Right forelimb (tissue), 1 donor: ENCODE data around the gene GRB10.

Experiments used
- DNase-seq: peaks from one replicate; pipeline ENCODE4 v3.0.0-alpha.2; 2018

The GRB10 gene

DNA sequence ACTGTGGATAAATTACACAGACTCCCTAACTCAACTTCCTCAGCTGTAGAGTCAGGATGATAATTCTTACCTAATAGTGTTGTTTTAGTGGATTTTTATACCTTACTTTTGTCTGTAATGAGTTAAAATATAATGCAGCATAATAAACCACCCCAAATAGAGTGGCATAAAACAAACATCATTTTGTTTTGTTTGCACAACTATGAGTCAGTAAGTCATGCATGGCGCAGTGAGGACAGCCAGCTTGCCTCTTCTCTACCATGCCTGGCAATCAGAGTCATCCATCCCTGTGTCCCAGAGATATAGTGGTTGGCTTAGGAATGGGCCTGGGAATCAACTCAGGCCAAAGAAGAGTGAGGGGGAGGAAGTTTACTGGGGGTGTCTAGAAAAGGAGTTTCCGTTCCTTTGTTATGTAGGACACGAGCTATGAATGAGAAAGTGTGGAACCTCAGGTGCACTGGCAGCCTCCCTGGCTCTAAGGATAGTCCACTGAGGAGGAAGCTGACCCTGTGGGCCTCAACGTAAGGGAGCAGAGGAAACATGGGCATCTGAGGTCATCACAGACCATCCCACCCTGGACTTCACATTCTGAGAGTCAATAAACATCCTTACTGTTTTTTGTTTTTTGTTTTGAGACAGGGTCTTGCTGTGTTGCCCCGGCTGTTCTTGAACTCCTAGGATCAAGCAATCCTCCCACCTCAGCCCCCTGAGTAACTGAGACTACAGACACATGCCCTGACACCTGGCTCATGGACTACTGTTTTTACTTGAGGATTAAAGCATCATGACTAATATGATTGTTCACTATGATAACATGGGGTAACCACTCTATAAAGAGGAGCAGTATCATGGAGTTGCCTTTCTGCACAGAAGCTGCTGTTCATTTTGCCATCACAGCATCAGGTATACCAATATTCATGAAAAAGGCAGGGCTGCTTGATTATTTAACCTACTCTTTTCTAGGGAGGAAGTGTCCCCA, 21.0 kb upstream of the GRB10 start:
- DNase-seq, result no peak

DNA sequence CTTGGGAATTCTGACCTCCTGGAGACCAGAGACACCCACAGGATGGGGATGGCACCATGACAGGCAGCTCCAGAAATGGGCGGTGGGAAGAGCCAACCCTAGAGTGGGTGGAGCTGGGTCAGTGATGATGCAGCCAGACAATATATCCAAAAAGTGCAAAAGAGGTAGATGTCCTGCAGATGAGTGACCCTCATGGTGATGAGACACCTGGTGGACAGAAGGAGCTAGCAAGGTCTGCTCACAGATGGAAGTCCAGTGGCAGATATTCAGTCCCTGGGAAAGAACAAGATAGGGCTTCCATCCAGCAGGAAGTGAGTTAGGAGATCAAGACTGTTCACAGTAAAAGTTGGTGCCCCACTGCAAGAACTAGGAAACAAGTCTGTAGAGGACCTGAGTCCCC, 19.2 kb upstream of the GRB10 start:
- no peak for DNase-seq

DNA sequence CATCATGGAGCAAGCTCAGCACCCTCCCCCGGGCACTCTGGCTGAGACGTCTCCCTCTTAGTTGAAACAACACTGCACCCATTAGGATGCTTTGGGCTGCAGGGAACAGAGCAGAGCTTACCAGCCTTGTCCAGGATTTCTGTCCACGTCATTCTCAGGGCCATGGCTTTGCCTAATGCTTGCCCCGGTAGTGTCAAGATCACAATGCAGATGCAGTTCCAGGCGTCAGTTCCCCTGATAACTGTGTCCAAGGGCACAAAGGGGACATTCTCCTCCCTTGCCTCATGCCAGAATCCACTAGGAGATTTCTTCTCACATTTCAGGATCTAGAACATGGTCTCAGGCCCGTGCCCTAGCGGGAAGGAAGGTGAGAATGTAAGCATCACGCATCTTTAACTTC, 17.2 kb upstream of the GRB10 start:
- no peak for DNase-seq

DNA sequence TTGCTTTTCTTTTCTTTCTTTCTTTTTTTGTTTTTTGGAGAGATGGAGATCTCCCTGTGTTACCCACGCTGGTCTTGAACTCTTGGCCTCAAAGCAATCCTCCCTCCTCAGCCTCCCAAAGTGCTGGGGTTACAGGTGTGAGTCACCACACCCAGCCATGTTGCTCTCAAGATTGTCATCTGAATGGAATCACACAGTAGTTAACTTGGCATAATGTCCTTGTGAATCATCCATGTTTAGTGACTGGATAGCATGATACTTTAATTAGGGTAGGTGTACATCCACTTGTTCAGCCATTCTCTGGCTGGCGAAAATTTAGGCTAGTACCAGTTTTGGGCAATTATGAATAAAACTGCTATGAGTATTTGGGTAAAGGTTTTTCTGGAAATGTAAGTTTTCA, 15.4 kb upstream of the GRB10 start:
- no peak for DNase-seq

DNA sequence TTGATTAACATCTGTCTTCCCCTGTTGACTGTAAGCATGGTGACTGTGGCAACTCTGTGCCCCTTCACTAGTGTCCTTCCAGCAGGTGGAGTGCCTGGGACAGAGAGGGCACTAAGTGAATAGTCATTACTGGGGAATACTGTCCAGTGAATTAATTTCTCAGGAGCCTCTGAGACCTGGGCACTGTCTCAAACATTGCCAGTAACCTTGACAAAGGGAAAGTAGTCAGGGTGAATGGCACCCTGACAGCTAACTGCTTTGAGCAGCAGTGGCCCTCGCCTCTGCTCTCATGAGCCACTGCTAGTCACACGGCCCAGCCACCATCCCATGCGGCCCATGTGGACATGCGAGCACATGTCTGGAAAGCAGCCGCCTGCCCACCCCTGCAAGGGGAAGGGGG, 13.1 kb upstream of the GRB10 start:
- no peak for DNase-seq

DNA sequence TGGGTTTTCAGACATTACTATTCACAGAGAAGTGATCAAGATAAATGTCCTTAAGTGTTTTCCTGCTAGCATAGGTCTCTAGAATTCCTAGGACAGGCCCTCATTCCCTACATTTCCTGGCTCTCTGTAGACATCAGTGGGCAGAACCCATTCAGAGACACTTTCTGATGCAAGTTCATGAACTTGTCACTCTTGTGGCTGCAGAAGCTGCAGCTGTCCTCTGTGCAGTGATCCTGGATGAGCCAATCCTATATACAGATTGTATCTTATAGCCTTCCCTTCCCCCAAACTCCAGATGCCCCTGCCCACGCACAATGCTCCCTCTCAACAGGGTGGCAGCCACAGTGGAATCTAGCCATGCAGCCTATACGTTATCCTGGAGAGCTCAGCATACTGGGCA, 12.6 kb upstream of the GRB10 start:
- DNase-seq, result no peak

DNA sequence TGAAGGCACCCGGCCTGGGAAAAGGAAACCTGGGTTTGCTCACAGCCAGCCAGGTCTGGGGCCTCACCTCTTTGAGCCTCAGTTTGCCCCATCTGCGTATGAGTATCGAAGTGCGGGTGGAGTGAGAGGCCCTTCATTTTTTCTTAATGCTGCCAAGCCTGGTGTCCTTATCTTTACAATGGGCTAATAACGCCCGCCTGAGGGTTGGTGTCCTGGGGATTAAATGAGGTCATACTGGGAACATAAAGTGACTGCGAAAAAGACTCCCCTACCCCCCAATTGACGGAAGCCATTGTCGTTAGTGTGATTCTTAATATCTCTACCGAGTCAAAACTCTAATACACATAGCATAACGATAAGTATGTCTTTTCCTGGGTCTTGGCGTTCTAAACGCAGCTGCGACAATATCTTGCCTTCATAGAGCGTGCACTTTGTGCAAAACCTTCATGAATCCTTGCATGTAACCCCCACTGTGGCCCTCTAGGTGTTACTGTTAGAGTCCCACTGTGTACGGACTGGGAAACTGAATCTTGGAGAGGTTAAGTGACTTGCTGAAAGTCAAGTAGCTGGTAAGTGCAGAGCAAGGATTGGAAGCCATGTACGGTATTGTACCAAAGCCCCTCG, 11.4 kb upstream of the GRB10 start:
- no peak for DNase-seq

DNA sequence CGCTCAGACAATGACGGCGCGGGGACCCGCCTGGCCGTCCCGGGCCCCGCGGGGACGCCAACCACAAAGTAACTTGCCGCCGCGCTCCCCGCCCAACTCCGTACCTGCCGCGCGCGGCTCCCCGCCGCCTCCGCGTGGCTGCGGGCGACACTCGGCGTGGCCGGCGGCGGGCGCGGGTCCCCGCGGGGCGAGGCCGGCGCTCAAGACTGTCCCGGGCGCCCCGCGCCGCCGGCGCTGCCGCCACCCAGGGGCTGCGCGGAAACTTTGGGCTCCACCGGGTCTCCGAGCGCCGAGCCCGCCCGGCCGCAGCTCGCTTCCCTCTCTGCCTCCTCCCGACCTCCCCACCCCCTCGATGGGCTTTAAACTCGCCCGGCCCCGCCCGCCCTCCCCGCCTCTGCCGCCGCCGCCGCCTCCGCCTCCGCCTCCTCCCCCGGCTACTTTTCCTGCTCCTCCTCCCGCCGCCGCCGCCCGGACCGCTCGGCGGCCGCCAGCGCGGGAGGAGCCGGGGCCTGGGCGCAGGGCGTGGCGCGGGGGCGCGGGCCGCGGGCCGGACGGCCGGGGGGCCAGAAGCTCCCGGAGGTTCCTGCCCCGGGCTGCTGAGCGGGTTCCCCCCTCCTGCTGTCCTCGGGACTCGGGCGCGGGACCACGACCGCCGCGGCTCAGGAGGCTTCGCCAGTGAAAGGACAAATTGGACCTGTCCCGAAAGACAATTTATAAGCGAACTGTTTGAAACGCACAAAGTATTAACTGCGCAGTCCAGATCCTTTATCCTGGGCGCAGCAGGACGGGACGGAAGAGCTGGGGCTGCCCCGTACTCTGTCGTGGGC, 10.6 kb upstream of the GRB10 start:
- DNase-seq, result peak; percentile 79

DNA sequence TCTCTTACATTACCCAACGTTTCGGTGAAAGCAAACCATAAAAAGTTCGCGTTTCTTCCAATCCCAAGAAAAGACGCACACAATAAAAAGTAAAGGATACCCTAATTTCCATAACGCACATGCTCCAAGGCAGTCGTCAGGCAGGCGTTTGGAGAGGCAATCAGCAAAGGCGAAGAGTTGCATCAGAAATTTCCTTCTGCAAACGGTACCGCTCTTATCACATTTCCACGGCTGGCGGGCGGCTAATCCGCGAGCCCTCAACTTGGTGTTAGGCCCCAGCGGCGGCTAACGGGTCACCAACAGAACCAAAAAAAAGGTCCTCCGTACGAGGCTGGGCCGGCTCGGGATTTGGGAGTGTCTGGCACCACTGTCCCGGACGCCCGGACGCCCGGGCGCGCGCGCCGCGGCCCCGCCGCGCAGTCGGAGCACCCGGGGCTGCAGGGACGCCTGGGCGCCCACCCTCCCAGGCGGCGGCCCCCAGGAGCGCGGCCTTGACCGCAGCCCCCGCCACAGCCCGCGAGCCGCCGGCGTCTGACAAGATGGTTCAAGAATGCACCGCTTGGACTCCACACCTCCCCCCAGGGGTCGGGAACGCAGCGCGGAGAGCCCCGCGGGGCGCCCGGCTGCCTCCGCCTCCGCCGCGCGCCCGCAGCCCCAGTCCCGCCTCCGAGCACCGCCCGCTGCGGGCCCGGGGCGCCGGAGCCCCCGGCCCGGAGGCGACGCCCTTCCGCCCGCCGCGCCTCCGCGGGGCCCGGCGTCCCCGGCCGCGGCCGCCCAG, 9.8 kb upstream of the GRB10 start:
- peak; percentile 56 for DNase-seq

DNA sequence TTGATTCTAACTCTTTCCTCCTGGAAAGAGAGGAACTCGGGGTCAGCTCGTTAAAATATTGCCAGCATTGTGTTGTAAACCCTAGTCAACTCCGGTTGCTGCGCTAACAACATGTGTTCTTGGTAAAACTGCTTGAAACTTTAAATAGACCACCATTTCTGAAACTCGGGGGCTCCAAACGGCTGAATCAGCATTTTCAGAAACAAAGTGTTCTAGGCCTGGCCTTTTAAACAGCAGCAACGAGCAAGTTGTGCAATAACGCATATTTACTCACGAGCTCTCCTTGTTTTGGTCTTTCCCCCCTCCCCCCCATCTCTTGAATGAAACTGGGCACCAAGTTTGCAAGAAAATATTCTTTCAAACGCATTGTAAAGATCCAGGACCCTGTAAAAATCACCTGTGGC, 9.2 kb upstream of the GRB10 start:
- DNase-seq, result no peak

DNA sequence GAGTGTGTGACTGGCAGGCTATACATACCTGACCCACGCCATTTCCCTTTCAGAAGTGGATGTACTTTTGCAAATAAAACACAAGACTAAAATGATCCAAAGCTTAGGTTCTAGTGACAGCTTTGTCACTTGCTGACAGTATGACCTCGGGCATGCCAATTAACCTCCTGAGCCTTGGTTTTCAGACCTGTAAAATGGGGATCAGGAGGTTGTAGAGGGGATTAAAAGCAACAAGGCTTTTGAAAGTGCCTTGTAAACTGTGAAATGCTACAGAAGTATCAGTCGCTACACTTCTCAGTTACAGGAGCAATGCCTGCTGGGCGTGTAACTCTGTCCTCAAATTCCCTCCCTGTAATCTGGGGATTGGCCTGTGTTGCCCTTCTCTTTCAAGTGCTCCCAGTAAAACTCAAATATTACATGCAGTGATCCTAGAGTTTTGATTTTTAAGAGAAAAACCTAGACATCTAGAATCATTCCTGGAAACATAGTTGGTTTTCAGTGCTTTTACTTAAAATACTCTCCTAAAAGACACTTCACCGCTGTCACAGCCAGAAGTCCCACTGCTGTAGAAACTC, 8.8 kb upstream of the GRB10 start:
- no peak for DNase-seq

DNA sequence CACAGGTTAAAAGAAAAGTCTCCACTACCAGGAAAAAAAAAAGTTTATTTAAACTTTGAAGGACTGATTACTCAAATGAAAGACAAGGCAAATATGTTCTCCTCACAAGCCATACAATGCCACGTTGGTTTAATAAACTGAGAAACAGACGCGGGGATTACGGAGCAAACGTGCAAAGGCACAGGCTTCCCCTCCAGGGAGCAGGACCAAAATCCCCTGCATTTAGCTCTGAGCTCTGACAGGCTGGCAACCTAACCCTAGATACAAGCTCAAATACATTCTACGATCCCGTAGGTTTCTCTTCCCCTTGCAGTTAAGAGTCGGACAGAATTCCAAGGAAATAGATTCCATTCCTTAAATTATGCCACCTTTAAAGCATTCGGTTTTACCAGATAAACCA, 7.7 kb upstream of the GRB10 start:
- DNase-seq, result no peak

DNA sequence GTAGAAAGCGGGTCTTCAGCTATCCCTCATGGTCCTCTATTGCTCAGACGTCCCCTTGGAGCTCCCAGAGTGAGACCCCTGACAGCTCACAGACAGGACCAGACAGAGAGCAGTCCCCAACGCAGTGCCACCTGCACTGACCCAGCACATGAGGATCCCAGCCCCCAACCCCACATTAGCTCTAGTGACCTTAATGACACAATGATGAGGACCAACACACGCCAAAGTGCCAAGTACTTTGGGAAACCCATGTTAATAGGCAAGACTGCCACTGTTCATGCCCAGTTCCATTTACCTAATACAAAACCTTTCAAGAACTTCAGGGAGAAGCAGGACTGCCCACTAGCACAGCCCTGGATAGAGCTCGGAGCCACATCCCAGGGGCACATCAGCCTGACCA, 5.7 kb upstream of the GRB10 start:
- DNase-seq, result no peak

DNA sequence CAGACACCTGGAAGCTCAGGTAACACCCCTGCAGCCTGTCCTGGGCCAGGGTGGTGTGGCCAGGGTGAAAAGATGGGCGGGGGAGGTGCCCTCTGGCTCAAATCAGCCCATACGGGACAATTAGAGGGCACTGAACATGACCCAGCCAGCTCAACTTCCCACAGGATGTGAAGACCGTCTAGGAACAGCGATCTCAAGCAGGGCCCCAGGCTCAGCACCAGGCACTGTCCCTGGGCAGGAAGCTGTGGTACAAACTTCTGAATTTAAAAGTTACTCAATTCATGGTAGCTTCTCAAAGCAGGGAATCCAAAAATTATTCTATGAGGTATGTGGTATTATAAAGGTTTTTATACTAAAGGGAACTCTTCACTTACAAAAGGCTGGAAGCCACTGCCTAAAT, 5.1 kb upstream of the GRB10 start:
- no peak for DNase-seq

DNA sequence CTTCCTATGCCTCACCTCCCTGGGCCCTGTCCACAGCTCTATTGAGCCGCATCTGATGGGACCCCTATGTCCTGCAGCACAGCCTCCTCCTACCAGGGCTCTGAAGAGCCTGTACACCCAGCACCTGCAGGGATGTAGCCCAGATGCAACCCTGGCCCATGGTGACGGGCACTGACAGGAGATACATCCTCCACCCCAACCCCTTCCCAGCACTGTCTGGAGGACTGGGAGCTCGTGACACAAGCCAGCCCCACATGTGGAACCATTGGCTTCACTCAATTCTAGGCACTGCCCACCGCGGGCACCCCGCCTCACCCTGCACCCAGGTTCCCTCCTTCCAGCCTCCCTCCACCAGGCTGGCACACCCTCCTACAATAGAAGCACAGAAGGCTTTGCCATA, 2.6 kb upstream of the GRB10 start:
- no peak for DNase-seq

DNA sequence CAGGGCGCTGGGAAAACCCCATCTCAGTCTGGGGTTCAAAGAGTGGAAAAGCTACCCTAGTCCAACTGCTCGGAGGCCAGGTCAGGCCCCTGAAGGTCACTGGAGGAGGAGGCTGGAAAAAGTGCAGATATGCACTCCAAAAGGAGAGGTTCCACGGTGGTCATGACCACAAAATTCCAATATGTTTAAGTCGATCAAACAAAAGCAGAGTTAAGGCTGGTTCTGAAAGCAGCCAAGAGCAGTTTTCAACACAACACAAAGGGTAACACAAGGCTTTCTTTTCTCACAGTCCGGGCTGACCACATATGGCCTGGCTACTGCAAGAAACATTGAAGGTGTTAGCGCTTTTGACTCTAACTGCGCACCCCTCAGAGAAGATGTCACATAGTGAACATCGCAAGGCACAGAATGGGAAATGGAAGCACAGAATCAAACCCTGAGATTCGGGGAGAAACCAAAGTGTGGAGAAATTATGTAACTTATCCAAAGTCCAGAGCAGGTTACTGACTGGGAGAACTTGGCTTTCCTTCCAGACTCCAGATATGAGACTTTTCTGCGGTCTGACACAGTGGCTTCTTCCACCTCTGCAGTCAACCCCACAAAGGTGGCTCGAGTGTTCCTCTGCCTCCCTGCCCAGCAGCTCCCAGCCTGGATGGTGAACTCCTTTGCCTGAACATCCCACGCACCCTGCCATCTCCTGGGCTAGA, 1.3 kb upstream of the GRB10 start:
- DNase-seq, result no peak

DNA sequence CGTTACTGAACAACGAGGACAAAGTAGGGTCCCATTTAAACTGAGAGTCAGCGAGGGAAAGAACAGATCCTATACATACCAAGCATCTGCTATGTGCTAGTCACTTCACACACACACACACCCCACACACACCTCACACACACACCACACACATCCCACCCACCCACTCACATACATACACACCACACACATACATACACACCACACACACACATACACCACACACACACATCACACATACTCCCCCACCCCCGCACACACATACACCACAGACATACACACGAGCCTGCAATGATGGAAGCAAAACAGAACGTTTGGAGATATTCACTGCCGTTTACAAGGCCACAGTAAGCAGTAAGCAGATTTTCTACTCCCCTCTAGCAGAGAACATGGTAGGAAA, 607 bp upstream of the GRB10 start:
- no peak for DNase-seq

DNA sequence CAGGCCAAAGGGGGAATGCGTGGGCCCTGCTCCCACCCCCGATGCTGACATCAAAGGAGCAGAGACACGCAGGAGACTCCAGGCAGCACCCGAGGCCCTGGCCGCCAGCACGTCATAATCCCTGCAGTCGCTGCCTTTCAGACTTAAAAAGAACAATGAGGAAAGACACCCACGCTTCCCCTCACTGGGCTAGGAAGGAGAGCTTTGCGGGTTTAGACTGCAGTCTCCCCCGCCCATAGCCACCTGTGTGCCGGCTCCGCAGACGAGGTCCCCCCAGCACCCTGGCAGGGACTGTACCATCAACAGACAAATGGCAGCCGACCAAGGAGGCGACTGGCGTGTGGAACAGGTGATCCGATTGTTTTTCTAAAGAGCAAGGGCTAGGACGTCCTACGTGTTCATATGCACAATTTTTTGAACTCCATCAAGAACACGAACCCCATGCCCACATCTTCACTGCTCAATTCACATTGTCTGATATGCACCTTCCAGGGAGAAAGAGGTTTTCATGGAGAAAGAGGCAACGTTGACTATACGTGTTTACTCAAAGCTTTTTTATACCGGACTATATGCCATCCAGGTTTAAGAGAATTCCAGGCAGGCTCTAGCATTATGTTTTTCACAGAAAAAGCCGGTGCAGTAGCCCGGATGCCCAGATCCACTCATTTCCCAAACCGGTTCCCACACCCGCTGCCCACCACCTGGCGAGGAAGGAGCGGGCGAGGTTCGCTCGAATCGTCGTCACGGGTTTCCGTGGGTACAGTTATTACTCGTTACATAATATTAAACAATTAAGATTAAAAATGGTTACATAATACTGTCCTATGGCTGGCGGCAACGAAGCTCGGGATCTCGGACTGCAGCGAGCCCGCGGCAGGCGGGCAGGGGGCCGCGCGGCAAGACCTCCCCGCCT, 1.1 kb downstream of the GRB10 start:
- DNase-seq, result no peak

DNA sequence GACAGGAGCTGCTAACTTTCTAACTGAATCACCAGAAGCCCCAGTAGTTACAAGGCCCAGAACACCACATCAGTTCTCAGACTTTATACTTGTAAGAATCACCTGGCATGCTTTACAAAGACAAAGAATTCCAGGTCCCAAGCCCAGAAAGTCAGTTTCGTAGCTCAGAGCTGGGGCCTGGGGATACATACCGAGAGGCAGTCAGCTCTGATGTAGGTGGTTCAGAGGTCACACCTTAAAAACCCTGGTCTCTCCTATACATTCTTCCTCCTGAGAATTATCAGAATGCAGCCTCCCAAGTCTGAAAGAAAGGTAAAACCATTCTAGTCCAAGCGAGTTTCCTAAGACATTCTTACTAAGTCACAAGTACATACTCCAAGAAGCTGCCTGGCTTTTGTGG, 2.3 kb downstream of the GRB10 start:
- no peak for DNase-seq

DNA sequence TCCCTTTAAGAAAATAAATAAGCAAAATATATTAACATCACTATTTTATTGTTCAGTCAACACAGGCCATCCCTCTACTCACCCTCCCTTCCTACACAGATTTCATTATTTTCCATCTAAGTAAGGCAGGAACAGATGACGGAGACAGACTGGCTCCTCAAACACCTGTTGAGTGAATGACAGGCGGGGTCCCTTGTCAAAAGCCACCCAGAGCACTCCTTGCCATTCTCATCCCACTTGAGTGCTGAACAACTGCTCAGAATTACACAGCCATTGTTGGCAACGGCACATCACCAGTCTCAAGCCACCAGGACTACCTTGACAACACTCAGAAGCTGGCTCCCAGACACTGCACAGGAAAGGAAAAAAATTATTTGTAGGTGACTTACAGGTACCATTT, 3.3 kb downstream of the GRB10 start:
- no peak for DNase-seq

DNA sequence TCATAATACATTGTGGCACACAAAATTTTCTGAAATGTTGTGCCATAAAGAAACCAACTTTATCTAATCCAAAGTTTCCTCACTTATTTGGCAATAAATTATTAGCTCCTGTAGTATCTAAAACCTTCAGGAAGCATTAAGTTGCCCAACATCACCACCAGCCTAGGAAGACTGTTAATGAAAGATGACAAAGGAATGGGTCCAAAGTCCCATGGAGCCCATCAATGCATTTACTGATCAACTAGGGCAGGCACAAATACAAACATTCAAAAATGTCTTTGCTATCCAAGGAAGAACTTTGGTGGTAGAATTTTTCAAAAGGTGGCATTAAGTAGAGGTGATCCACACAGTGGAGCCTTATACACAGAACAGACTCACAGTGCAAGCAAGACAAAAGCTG, 4.5 kb downstream of the GRB10 start:
- DNase-seq, result no peak
